Mucosa of stomach (tissue), 1 donor: ENCODE data around the gene SLC6A14.

ENCODE experiments used
- H3K27me3 ChIP-seq: one replicate; pipeline ENCODE4 v1.7.0; 2013; ENCODE audit warnings: mild to moderate bottlenecking, low read length; ENCODE audit not compliant: control insufficient read depth, insufficient read depth
- H3K36me3 ChIP-seq: one replicate; pipeline ENCODE4 v1.7.0; 2013; ENCODE audit warnings: low read length; ENCODE audit not compliant: control insufficient read depth, insufficient read depth
- H3K4me1 ChIP-seq: one replicate; pipeline ENCODE4 v1.7.0; 2013; ENCODE audit warnings: mild to moderate bottlenecking, low read length; ENCODE audit not compliant: control insufficient read depth, insufficient read depth
- H3K4me3 ChIP-seq: one replicate; pipeline ENCODE4 v1.7.0; 2013; ENCODE audit warnings: low read length
- H3K9ac ChIP-seq: one replicate; pipeline ENCODE4 v1.7.0; 2013; ENCODE audit warnings: mild to moderate bottlenecking, low read length, moderate library complexity
- H3K9me3 ChIP-seq: one replicate; pipeline ENCODE4 v1.7.0; 2013; ENCODE audit warnings: mild to moderate bottlenecking, low read length, moderate library complexity; ENCODE audit not compliant: control insufficient read depth
- donor health status: Pancreatic carcinoma.

SLC6A14 gene

GRCh38 chrX:116490104-116490503 is 53.7 kb downstream of the SLC6A14 start:
- H3K4me3 ChIP-seq = no peak overlapping the region
- H3K9me3 ChIP-seq = no peaks in the 10 kb centered on the region
- no peaks in the 10 kb centered on the region for H3K4me1 ChIP-seq
- H3K9ac ChIP-seq = no peak overlapping the region
- H3K27me3 ChIP-seq = no peaks in the 10 kb centered on the region
- no peaks in the 10 kb centered on the region for H3K36me3 ChIP-seq

GRCh38 chrX:116493271-116493670 is 56.9 kb downstream of the SLC6A14 start:
- no peaks in the 10 kb centered on the region for H3K36me3 ChIP-seq

GRCh38 chrX:116499780-116500179 is 63.4 kb downstream of the SLC6A14 start:
- H3K4me3 ChIP-seq = no peak overlapping the region
- H3K9ac ChIP-seq = no peak overlapping the region
- H3K9me3 ChIP-seq = no peaks in the 10 kb centered on the region
- no peaks in the 10 kb centered on the region for H3K27me3 ChIP-seq
- no peaks in the 10 kb centered on the region for H3K4me1 ChIP-seq
- H3K36me3 ChIP-seq = no peaks in the 10 kb centered on the region

More at GRCh38 chrX:116493271-116493670, 56.9 kb downstream of the SLC6A14 start:
- Histone ChIP-seq H3K9ac (no peak overlapping the region), H3K4me3 (no peak overlapping the region), H3K4me1 (no peaks in the 10 kb centered on the region), H3K27me3 (no peaks in the 10 kb centered on the region), H3K9me3 (no peaks in the 10 kb centered on the region)
